TTC549 (cell line): Measurements from ENCODE around the gene TPO.
"Not testable (repeated sequence)": the region's sequence is repeated elsewhere in the genome, so short reads cannot be mapped to it uniquely, and the experiment has no call there.

Experiments
- FAIRE-seq: peaks from 2 replicates; lab custom pipeline; 2012; peaks lifted over from hg19 to GRCh38; lab: Jason Lieb, UNC

The TPO gene

DNA sequence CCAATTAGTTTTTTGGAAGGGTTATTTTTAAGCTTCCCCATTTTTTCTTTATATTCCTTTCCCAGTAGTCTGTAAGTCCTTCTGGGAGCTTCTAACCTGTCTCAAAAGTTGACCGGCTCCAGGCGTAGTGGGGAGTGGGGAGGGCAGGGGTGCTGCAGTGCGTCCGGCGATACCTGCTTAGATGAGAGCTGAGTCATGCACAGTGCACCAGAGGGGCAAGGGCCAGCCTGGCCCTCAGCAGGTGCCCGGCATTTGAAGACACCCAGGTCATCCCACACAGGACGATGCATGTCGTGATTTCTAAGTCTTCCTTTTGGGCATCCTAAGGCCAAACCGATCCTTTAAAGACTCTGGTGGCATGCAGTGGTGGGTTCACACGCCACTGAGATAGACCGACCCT lies 73.4 kb downstream of the TPO start:
- FAIRE-seq = no peak

DNA sequence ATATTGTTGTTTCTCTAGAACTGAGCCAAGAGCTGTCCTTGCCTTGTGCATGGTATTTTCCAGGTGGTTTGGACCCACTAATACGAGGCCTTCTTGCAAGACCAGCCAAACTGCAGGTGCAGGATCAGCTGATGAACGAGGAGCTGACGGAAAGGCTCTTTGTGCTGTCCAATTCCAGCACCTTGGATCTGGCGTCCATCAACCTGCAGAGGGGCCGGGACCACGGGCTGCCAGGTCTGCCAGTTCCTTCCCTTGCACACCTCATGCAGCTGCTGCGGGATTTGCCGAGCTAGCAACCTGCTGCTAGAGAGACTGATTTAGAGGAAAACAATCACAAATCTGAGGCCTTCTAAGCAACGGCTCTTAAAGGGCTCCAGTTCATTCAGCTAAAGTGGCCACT lies 74.5 kb downstream of the TPO start:
- FAIRE-seq = no peak

DNA sequence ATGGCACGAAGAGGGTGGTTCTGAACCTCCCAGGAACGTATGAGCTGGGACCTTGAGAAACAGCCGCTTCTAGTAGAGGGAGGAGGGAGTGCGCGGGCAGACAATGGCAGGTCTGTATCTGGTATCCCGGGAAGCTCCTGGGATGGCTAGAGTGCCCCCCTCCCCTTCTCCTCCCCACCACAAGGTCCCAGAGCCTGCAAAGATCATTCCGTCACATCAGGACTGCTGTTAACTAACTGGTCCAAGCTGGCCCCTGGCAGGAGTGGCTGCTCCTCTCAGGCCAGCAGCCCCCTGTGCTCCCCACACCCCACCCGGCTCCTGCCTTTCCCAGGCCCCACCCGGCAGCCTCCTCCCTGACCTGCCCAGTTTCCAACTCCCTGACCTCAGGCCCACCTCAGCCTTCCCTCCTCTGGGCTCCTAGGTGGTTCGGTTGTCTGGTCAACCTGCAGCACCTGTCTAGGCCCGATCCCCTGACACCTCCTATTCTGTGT lies 75.0 kb downstream of the TPO start:
- FAIRE-seq = no peak

- no peak for FAIRE-seq
These were observed 75.6 kb downstream of the TPO start for GRCh38 chr2:1488851-1489250.

GRCh38 chr2:1489486-1489885 lies 76.2 kb downstream of the TPO start:
- FAIRE-seq = no peak

DNA sequence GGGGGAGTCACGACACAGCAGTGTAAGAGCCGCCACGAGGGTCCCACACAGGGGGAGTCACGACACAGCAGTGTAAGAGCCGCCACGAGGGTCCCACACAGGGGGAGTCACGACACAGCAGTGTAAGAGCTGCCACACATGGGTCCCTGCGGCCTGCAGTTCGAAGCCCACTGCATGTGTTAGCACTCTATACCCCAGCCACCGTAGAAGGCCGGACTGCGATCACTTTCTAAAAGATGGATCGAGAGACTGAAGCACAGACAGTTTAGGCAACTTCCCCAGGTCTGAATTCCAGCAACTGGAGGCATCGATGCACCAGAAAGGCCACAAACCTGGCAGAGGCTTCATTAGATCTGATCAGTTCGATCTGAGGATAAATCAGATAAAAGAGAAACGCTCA lies 77.1 kb downstream of the TPO start:
- not testable (repeated sequence) for FAIRE-seq

GRCh38 chr2:1491751-1492150 lies 78.5 kb downstream of the TPO start:
- FAIRE-seq = no peak

DNA sequence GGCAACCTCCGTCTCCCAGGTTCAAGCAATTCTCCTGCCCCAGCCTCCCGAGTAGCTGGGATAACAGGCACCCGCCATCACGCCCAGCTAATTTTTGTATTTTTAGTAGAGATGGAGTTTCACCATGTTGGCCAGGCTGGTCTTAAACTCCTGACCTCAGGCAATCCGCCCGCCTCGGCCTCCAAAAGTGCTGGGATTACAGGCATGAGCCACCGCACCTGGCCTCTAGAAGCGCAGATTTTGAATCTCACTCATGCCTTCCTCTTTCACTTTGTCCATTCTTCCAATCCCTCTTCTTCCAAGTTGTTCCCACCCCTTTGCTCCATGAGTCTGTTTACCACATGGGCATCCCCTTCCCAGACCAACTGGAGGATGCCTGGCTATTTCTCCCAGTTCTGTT lies 79.0 kb downstream of the TPO start:
- FAIRE-seq = not testable (repeated sequence)

GRCh38 chr2:1492711-1493430 lies 79.6 kb downstream of the TPO start:
- no peak for FAIRE-seq

DNA sequence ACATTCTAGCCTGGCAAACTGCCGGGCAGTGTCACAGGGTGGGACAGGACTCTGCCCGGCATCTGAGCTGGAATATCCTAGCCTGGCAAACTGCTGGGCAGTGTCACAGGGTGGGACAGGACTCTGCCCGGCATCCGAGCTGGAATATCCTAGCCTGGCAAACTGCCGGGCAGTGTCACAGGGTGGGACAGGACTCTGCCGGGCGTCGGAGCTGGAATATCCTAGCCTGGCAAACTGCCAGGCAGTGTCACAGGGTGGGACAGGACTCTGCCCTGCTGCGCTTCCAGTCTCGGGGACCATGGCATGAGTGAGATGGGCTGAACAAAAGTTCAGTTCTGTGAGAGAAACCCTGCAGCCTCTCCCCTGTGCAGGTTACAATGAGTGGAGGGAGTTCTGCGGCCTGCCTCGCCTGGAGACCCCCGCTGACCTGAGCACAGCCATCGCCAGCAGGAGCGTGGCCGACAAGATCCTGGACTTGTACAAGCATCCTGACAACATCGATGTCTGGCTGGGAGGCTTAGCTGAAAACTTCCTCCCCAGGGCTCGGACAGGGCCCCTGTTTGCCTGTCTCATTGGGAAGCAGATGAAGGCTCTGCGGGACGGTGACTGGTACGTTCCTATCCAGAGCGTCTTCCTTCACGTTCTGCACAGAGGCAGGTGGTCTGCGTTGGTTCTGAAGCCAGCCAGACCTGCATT lies 80.3 kb downstream of the TPO start:
- FAIRE-seq = no peak

- FAIRE-seq = no peak
These were observed 81.0 kb downstream of the TPO start for GRCh38 chr2:1494257-1494656.

DNA sequence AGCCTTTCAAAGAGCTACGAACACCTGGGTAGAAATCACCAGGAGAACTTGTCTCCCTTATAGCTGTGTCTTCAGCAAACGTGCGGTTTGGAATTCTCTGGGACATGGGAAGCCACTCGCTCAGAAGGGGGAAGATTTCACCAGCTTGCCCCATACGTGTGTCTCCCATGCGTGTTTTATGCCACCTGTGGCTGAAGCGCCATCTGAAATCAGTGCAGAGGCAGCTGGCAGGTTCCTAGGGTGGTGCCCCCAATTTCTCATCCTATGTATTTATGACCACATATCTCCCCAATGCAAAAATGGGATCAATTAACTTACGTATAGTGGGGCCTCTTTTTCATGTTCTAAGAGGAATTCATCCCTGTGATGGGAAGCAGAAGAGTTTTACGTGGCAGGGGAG lies 81.6 kb downstream of the TPO start:
- FAIRE-seq = no peak

GRCh38 chr2:1495676-1496358 lies 82.6 kb downstream of the TPO start:
- FAIRE-seq = no peak

DNA sequence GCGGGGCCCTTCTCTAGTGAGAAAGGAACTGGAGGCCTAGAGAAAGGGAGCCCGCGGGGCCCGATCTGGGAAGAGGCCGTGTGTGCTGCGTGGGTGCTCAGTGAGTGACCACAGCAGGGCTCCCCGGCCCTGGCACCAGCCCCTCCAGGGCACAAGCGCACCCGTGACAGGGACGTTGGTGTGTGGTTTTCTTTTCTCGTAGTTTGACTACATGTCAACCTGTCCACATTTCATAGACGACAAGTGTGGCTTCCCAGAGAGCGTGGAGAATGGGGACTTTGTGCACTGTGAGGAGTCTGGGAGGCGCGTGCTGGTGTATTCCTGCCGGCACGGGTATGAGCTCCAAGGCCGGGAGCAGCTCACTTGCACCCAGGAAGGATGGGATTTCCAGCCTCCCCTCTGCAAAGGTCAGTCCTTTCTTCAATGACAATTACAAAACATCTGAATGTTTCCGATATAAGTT lies 83.1 kb downstream of the TPO start:
- FAIRE-seq = no peak

GRCh38 chr2:1497122-1497611 lies 83.9 kb downstream of the TPO start:
- no peak for FAIRE-seq

GRCh38 chr2:1498176-1498575 lies 84.9 kb downstream of the TPO start:
- FAIRE-seq = no peak

DNA sequence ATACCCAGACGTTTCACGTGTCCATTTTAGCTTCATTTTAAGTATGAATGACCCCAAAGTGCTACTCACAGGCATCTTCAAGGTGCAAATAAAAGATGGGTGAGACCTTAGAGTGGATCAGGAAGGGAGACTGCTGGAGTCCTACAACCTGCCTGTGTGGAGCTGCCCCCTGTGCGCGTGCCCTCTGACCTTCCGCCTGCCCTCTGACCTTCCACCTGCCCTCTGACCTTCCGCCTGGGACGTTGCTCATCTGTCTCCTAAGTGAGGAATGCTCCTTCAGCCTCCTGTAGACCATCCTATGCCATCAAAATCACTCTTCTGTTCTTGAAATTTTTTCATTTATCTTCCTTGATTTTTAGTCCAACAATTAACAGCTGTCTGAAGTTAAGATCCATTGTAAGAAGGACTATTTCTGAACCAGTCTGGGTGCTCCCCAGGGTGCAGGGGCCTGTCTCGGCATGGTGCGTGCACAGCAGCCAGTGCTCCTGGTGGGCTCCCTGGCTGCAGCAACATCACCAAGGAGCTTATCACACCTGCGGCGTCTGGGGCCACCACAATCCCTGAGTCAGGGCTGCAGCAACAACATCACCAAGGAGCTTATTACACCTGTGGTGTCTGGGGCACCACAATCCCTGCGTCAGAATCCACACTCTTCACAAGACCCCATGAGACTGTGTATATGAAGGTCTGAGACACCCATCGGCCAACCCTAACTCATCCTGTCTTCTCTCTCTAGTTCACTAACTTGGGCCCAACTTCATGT lies 86.0 kb downstream of the TPO start:
- FAIRE-seq = no peak

GRCh38 chr2:1501038-1501851 lies 88.0 kb downstream of the TPO start:
- no peak for FAIRE-seq

GRCh38 chr2:1501991-1502390 lies 88.7 kb downstream of the TPO start:
- FAIRE-seq = no peak

DNA sequence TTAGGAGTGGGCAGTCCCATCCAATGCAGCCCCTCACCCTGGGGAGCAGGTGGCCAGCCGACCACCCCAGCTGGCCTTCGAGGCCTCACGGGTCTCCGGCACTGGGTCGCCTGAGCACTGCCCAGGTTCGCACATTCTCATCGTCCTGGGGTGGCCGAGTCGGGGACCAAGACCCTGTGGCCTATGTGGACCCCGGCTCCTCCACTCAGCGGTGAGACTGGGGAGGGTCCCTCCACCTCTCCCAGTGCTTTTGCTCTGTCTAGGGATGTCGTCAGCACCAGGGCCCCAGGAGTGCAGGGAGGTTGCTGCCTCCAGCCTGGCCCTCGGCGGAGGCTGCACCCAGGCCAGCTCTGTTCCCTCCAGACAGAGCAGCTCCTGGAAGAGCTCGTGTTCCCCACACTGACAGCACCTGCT lies 89.6 kb downstream of the TPO start:
- FAIRE-seq = no peak
